Left renal cortex interstitium (tissue), 4 donors: ENCODE data around the gene CANT1. TPM values are rescaled to one million over a fixed set of nuclear protein-coding genes. Genes with fewer than 3 reads are reported as not detected.
"Not testable (repeated sequence)": the region's sequence is repeated elsewhere in the genome, so short reads cannot be mapped to it uniquely, and the experiment has no call there.

Source experiments
- DNase-seq, 4 donors: peaks; one replicate each; pipeline ENCODE4 v3.0.0-alpha.2; 2013; ENCODE audit warnings: low read depth in 4 of 4, low spot score in 2 of 4, missing footprints in 1 of 4
- polyA plus RNA-seq, 4 donors: library from polyadenylated mRNA; unstranded; fragments of 120-200 nt; gene quantifications; one replicate each; pipeline ENCODE4 v1.2.1, GENCODE V29; 2013; ENCODE audit not compliant: insufficient read length in 4 of 4

Gene CANT1
- polyA plus RNA-seq, 4 donors, result 41.4 to 55.1 (median 47.4) TPM

GRCh38 chr17:78966123-78966813 is 43.3 kb downstream of the CANT1 start:
- no peak for DNase-seq

- no peak for DNase-seq
Observed at GRCh38 chr17:78965491-78965924, 44.1 kb downstream of the CANT1 start.

- DNase-seq, result no peak
Observed at GRCh38 chr17:78963378-78963777, 46.2 kb downstream of the CANT1 start.

GRCh38 chr17:78962984-78963348 is 46.6 kb downstream of the CANT1 start:
- not testable (repeated sequence) for DNase-seq

GRCh38 chr17:78962345-78962983 is 47.1 kb downstream of the CANT1 start:
- no peak for DNase-seq

GRCh38 chr17:78961571-78961970 is 48.0 kb downstream of the CANT1 start:
- DNase-seq, result no peak

- DNase-seq, result no peak
Observed at GRCh38 chr17:78960928-78961327, 48.6 kb downstream of the CANT1 start.

GRCh38 chr17:78959803-78960202 is 49.8 kb downstream of the CANT1 start:
- DNase-seq, result no peak

- DNase-seq, result no peak
Observed at GRCh38 chr17:78958641-78959127, 50.9 kb downstream of the CANT1 start.

GRCh38 chr17:78957128-78957527 is 52.4 kb downstream of the CANT1 start:
- DNase-seq, result no peak

GRCh38 chr17:78956254-78956653 is 53.3 kb downstream of the CANT1 start:
- no peak for DNase-seq

GRCh38 chr17:78954684-78955083 is 54.9 kb downstream of the CANT1 start:
- DNase-seq, result no peak

- DNase-seq, result no peak
Observed at GRCh38 chr17:78953356-78954350, 55.9 kb downstream of the CANT1 start.

- DNase-seq, result no peak
Observed at GRCh38 chr17:78952706-78953105, 56.9 kb downstream of the CANT1 start.

- DNase-seq, result no peak
Observed at GRCh38 chr17:78951967-78952551, 57.5 kb downstream of the CANT1 start.

- DNase-seq, result no peak
Observed at GRCh38 chr17:78950870-78951269, 58.7 kb downstream of the CANT1 start.

- no peak for DNase-seq
Observed at GRCh38 chr17:78947235-78948149, 62.1 kb downstream of the CANT1 start.

GRCh38 chr17:78946631-78947030 is 62.9 kb downstream of the CANT1 start:
- DNase-seq, result no peak

- DNase-seq, result no peak
Observed at GRCh38 chr17:78946131-78946530, 63.4 kb downstream of the CANT1 start.

- not testable (repeated sequence) for DNase-seq
Observed at GRCh38 chr17:78945455-78945854, 64.1 kb downstream of the CANT1 start.
